ENCODE measurements around the gene NACAD.

NACAD gene

GRCh38 chr7:45088821-45089340 lies at the start of gene NACAD:
TSS of gene NACAD (minus strand) at chr7:45088969. CDS start at chr7:45088894, 75 bp downstream.
- DNase-seq (ENCODE audit: low read depth) = no peak

- peak; percentile 53 for DNase-seq (ENCODE audit: low read depth)
Observed at GRCh38 chr7:45136106-45137060, 47.6 kb upstream of the NACAD start.

- DNase-seq (ENCODE audit: low read depth) = no peak
Observed at GRCh38 chr7:45133877-45134276, 45.1 kb upstream of the NACAD start.

- DNase-seq (ENCODE audit: low read depth) = no peak
Observed at GRCh38 chr7:45133352-45133751, 44.6 kb upstream of the NACAD start.

GRCh38 chr7:45132708-45133320 lies 44.0 kb upstream of the NACAD start:
- DNase-seq (ENCODE audit: low read depth) = no peak

- no peak for DNase-seq (ENCODE audit: low read depth)
Observed at GRCh38 chr7:45131891-45132290, 43.1 kb upstream of the NACAD start.

- DNase-seq (ENCODE audit: low read depth) = no peak
Observed at GRCh38 chr7:45130910-45131309, 42.1 kb upstream of the NACAD start.

- DNase-seq (ENCODE audit: low read depth) = no peak
Observed at GRCh38 chr7:45129906-45130305, 41.1 kb upstream of the NACAD start.

GRCh38 chr7:45129181-45129800 lies 40.5 kb upstream of the NACAD start:
- no peak for DNase-seq (ENCODE audit: low read depth)

- no peak for DNase-seq (ENCODE audit: low read depth)
Observed at GRCh38 chr7:45126920-45127319, 38.2 kb upstream of the NACAD start.

- no peak for DNase-seq (ENCODE audit: low read depth)
Observed at GRCh38 chr7:45126201-45126600, 37.4 kb upstream of the NACAD start.

GRCh38 chr7:45125193-45125904 lies 36.6 kb upstream of the NACAD start:
- DNase-seq (ENCODE audit: low read depth) = no peak

- DNase-seq (ENCODE audit: low read depth) = no peak
Observed at GRCh38 chr7:45123913-45124710, 35.3 kb upstream of the NACAD start.

- no peak for DNase-seq (ENCODE audit: low read depth)
Observed at GRCh38 chr7:45122975-45123860, 34.4 kb upstream of the NACAD start.

- DNase-seq (ENCODE audit: low read depth) = no peak
Observed at GRCh38 chr7:45119550-45119949, 30.8 kb upstream of the NACAD start.

- DNase-seq (ENCODE audit: low read depth) = no peak
Observed at GRCh38 chr7:45118889-45119331, 30.1 kb upstream of the NACAD start.

GRCh38 chr7:45118292-45118691 lies 29.5 kb upstream of the NACAD start:
- no peak for DNase-seq (ENCODE audit: low read depth)

- no peak for DNase-seq (ENCODE audit: low read depth)
Observed at GRCh38 chr7:45117582-45117981, 28.8 kb upstream of the NACAD start.

- no peak for DNase-seq (ENCODE audit: low read depth)
Observed at GRCh38 chr7:45116048-45116447, 27.3 kb upstream of the NACAD start.

GRCh38 chr7:45114926-45115325 lies 26.2 kb upstream of the NACAD start:
- DNase-seq (ENCODE audit: low read depth) = no peak

Measured in activated T-cell treated with anti-CD3 and anti-CD28 coated beads for 1 hour (primary cell).